HepG2 (cell line): ENCODE results near the gene SPTB. TPM values are rescaled to one million over a fixed set of nuclear protein-coding genes. Genes with fewer than 3 reads are reported as not detected.

Experiments used
- ATAC-seq: fragments of 200-7000 bp; cut with Tn5 transposase; 3 replicates; pipeline ENCODE4 v1.9.1; 2020; ENCODE audit warnings: mild to moderate bottlenecking, moderate library complexity
- BruUV-seq: library from RNA; stranded (reverse); fragments of 400-500 nt; replicated peaks from 2 replicates; lab custom pipeline; 2021; lab: Mats Ljungman, UMichigan
- CTCF ChIA-PET: fragments of 300-600 bp; formaldehyde crosslinking; extraction: SDS; loops from one replicate; lab custom pipeline; 2021; ENCODE audit warnings: low total read pairs, inconsistent platforms, low intra/inter-chr PET ratio; lab: Yijun Ruan, JAX
- POLR2A ChIA-PET: fragments of 350-600 bp; sonication (Branson Sonifier 250); formaldehyde crosslinking; loops from one replicate; lab custom pipeline; 2020; ENCODE audit warnings: antibody characterized with exemption, inconsistent platforms; lab: Yijun Ruan, JAX
- DNase-seq: peaks from one replicate; pipeline ENCODE4 v3.0.0-alpha.2; 2015; ENCODE audit warnings: low spot score
- FAIRE-seq: peaks from 3 replicates; lab custom pipeline; 2011; peaks lifted over from hg19 to GRCh38; lab: Jason Lieb, UNC
- H2AFZ ChIP-seq: one replicate; pipeline ENCODE4 v1.6.1; 2011; ENCODE audit warnings: low read length, inconsistent platforms
- H3K27ac ChIP-seq: fragments of 300-600 bp; 3 replicates; pipeline ENCODE4 v1.8.0; 2011; ENCODE audit warnings: mixed run types, mild to moderate bottlenecking, mixed read lengths, low read length, inconsistent platforms; ENCODE audit not compliant: insufficient read depth; ENCODE audit errors: extremely low read length
- H3K27me3 ChIP-seq, 2 experiments: fragments of 200-600 bp in 1 of 2; 2 replicates in 1 of 2; 3 replicates in 1 of 2; pipeline versions ENCODE4 v1.6.0 to v1.8.0; 2011; ENCODE audit warnings: low read length in 2 of 2, mild to moderate bottlenecking in 2 of 2, moderate library complexity in 2 of 2, inconsistent platforms in 1 of 2; ENCODE audit not compliant: insufficient read depth in 2 of 2, control insufficient read depth in 1 of 2
- H3K36me3 ChIP-seq, 2 experiments: fragments of 200-600 bp in 1 of 2; replicated peaks in 1 of 2; 2 replicates in 1 of 2; 3 replicates in 1 of 2; pipeline versions ENCODE4 v1.5.1 to v1.8.0; 2011; ENCODE audit warnings: low read length in 2 of 2, inconsistent platforms in 1 of 2; ENCODE audit not compliant: insufficient read depth in 2 of 2, control insufficient read depth in 1 of 2
- H3K4me1 ChIP-seq: 2 replicates; pipeline ENCODE4 v1.5.1; 2012; ENCODE audit warnings: low read length, inconsistent platforms; ENCODE audit not compliant: insufficient read depth
- H3K4me2 ChIP-seq: 2 replicates; pipeline ENCODE4 v1.6.0; 2011; ENCODE audit warnings: low read depth, low read length, inconsistent platforms
- H3K4me3 ChIP-seq, 3 experiments: fragments of 200-600 bp in 1 of 3; sonication (generic), shearing (Covaris generic) in 1 of 3; replicated peaks in 1 of 3; 2 replicates each; pipeline ENCODE4 v1.5.1; 2011 to 2016; ENCODE audit warnings: low read length in 3 of 3, inconsistent platforms in 2 of 3, low read depth in 2 of 3, mild to moderate bottlenecking in 2 of 3, control low read depth in 1 of 3, mixed read lengths in 1 of 3; ENCODE audit not compliant: insufficient read depth in 1 of 3
- H3K79me2 ChIP-seq: one replicate; pipeline ENCODE4 v1.6.1; 2011; ENCODE audit warnings: low read length, inconsistent platforms; ENCODE audit not compliant: insufficient read depth
- H3K9ac ChIP-seq: 2 replicates; pipeline ENCODE4 v1.6.0; 2011; ENCODE audit warnings: mild to moderate bottlenecking, low read depth, low read length, inconsistent platforms; ENCODE audit not compliant: insufficient read depth
- H3K9me3 ChIP-seq: 2 replicates; pipeline ENCODE4 v1.5.1; 2012; ENCODE audit warnings: mild to moderate bottlenecking, low read length
- H4K20me1 ChIP-seq: 2 replicates; pipeline ENCODE4 v1.6.0; 2011; ENCODE audit warnings: inconsistent platforms, mild to moderate bottlenecking, low read length, moderate library complexity; ENCODE audit not compliant: insufficient read depth
- NRL ChIP-seq: sonication (generic); formaldehyde crosslinking; IDR thresholded peaks from 2 replicates; pipeline ENCODE4 v1.5.0; 2020; ENCODE audit warnings: missing genetic modification reagents, mild to moderate bottlenecking, moderate library complexity, borderline replicate concordance
- REST ChIP-seq, 2 experiments: IDR thresholded peaks; 2 replicates each; pipeline ENCODE4 v1.6.1; 2011 to 2012; ENCODE audit warnings: low read length in 2 of 2, borderline replicate concordance in 1 of 2, low read depth in 1 of 2, mild to moderate bottlenecking in 1 of 2, moderate library complexity in 1 of 2
- SNAPC2 ChIP-seq: sonication (generic); formaldehyde crosslinking; IDR thresholded peaks from 2 replicates; pipeline ENCODE4 v1.8.1; 2022; ENCODE audit warnings: mild to moderate bottlenecking, missing genetic modification reagents
- ZNF143 ChIP-seq: sonication (generic); formaldehyde crosslinking; IDR thresholded peaks from 2 replicates; pipeline ENCODE4 v1.4.0; 2020; ENCODE audit warnings: missing genetic modification reagents
- ZNF770 ChIP-seq: sonication (generic); formaldehyde crosslinking; IDR thresholded peaks from 2 replicates; pipeline ENCODE4 v1.5.0; 2020; ENCODE audit warnings: mild to moderate bottlenecking, missing genetic modification reagents
- WGBS: methylation state at CpG from one replicate; pipeline ENCODE4 v1.1.6; 2017; ENCODE audit warnings: low lambda C conversion rate; 5-methylcytosine and 5-hydroxymethylcytosine counted together
- in situ Hi-C: cut with HindIII; loops from 2 replicates; pipeline ENCODE4 v1.10.0; 2017; ENCODE audit warnings: low pct_unique_long_range_greater_than_20kb; ENCODE audit not compliant: extremely low pct_ligation_motif_present
- intact Hi-C: fragments of 100-400 bp; cut with micrococcal nuclease; formaldehyde crosslinking; loops from one replicate; pipeline ENCODE4 v1.10.0; 2022; ENCODE audit not compliant: unreplicated experiment
- polyA plus RNA-seq, 8 experiments: library from polyadenylated mRNA; depleted of rRNA in 3 of 8; stranded (reverse) in 7 of 8; unstranded in 1 of 8; fragments of >200 nt; fragmentation: Illumina TruSeq in 4 of 8; extraction: Trizol in 4 of 8; gene quantifications; 2 replicates each; pipeline versions ENCODE4 v1.2.1 to v1.2.3, GENCODE V29; 2011 to 2016; ENCODE audit warnings: low read depth in 4 of 8, missing spikeins in 1 of 8, mixed read lengths in 1 of 8; ENCODE audit not compliant: insufficient read depth in 1 of 8
- total RNA-seq, 5 experiments: library from RNA; depleted of rRNA; stranded (reverse); fragments of >200 nt; fragmentation: Illumina TruSeq; extraction: Trizol; gene quantifications; 2 replicates each; pipeline ENCODE4 v1.2.3, GENCODE V29; 2016; ENCODE audit warnings: low read depth in 1 of 5

The SPTB gene
- total and polyA plus RNA-seq, 2 of the 13 experiments (the other 11 are each of a cell fraction or from before 2014, with no cell fraction given), result 0.01 to 0.02 TPM

DNA sequence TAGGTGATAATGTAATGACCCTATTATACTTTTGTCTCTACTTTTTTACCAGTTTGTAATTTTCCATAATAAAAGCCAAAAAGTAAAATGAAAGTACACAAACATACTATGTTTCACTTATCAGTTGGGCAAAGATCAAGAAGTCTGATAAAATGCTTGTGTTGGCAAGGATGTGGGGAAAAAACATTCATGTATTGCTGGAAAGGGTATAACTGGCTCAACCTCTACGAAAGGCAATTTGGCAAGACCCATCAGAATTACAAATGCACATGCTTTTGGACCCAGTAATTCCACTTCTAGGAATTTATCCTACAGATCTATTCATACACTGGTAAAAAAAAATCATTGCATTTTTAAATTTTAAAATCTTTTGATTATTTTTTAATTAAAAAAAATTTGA is 68.0 kb downstream of the SPTB start (continued):
- TF ChIP-seq SNAPC2 (CRISPR knock-in tag), result no peak
- no peak for TF ChIP-seq ZNF770 (CRISPR knock-in tag)

GRCh38 chr14:64808449-64808848 is 71.3 kb downstream of the SPTB start:
- Histone ChIP-seq H3K27ac (no peak overlapping the region), H3K9ac (no peak overlapping the region), H3K9me3 (no peaks in the 10 kb centered on the region), H3K36me3 (no peaks in the 10 kb centered on the region), H2AFZ (no peak overlapping the region), H3K79me2 (no peaks in the 10 kb centered on the region), H3K4me1 (peaks cover 11% of the 10 kb centered on the region), H3K27me3 (peaks cover 0 to 6% of the 10 kb centered on the region in 2 experiments; a peak in 1 of 5 replicates), H3K4me3 (no peak overlapping the region), H3K4me2 (no peak overlapping the region), H4K20me1 (no peaks in the 10 kb centered on the region)
- ChIA-PET CTCF (no interaction called here), POLR2A (no interaction called here)
- ATAC-seq, result no peak
- intact Hi-C loops (no loop called here), in situ Hi-C loops (no loop called here)
- BruUV-seq, result no TSS peak
- TF ChIP-seq REST (IDR thresholded peaks at IDR 0.05; ENCODE audit: borderline replicate concordance in 1 of 2, low read depth in 1 of 2, low read length in 2 of 2) (peak in 1 of 2 experiments; percentile 46; a peak in 1 of 4 replicates), ZNF143 (no peak), NRL (CRISPR knock-in tag) (no peak)
- WGBS, result 43% methylated on average over 4 of the region's 4 CpGs
- DNase-seq, result no peak
- no peak for FAIRE-seq
